HL-60/S4 treated with retinoic acid at 250 ng/mL for 4 days and 3 days (cell line): Measurements from ENCODE around the gene ZNF775.

Experiments
- in situ Hi-C: fragments of 300-500 bp; cut with MboI; formaldehyde crosslinking; loops from 2 replicates; pipeline ENCODE4 v1.7.0; 2022; ENCODE audit warnings: low sequenced_read_pairs

The ZNF775 gene

GRCh38 chr7:150412016-150412415 lies 32.9 kb downstream of the ZNF775 start:
- in situ Hi-C loops = no loop called here

GRCh38 chr7:150412518-150413488 lies 33.7 kb downstream of the ZNF775 start:
- in situ Hi-C loops = no loop called here

- in situ Hi-C loops = no loop called here
Observed at GRCh38 chr7:150413640-150414081, 34.5 kb downstream of the ZNF775 start.

GRCh38 chr7:150415161-150416153 lies 36.3 kb downstream of the ZNF775 start:
- in situ Hi-C loops = no loop called here

- in situ Hi-C loops = no loop called here
Observed at GRCh38 chr7:150417239-150417638, 38.1 kb downstream of the ZNF775 start.

GRCh38 chr7:150417863-150418262 lies 38.7 kb downstream of the ZNF775 start:
- in situ Hi-C loops = no loop called here

- in situ Hi-C loops = no loop called here
Observed at GRCh38 chr7:150420242-150420641, 41.1 kb downstream of the ZNF775 start.

- in situ Hi-C loops = no loop called here
Observed at GRCh38 chr7:150420987-150421674, 42.0 kb downstream of the ZNF775 start.

GRCh38 chr7:150421831-150422230 lies 42.7 kb downstream of the ZNF775 start:
- in situ Hi-C loops = no loop called here

GRCh38 chr7:150425670-150426069 lies 46.5 kb downstream of the ZNF775 start:
- in situ Hi-C loops = no loop called here

- in situ Hi-C loops = no loop called here
Observed at GRCh38 chr7:150428671-150429451, 49.7 kb downstream of the ZNF775 start.

GRCh38 chr7:150429699-150430098 lies 50.6 kb downstream of the ZNF775 start:
- in situ Hi-C loops = no loop called here

GRCh38 chr7:150430465-150431085 lies 51.4 kb downstream of the ZNF775 start:
- in situ Hi-C loops = no loop called here

- in situ Hi-C loops = no loop called here
Observed at GRCh38 chr7:150431839-150432658, 52.9 kb downstream of the ZNF775 start.

- in situ Hi-C loops = no loop called here
Observed at GRCh38 chr7:150432915-150433892, 54.1 kb downstream of the ZNF775 start.

- in situ Hi-C loops = no loop called here
Observed at GRCh38 chr7:150434240-150434639, 55.1 kb downstream of the ZNF775 start.

- in situ Hi-C loops = no loop called here
Observed at GRCh38 chr7:150435047-150435389, 55.9 kb downstream of the ZNF775 start.
